Stimulated activated CD4-positive, alpha-beta T cell treated with anti-CD3 and anti-CD28 coated beads, Interleukin-15, amount 100 ng/mL, for 24 hours (primary cell): ENCODE results near the gene DYRK3.
"Not testable (repeated sequence)": the region's sequence is repeated elsewhere in the genome, so short reads cannot be mapped to it uniquely, and the experiment has no call there.

Experiments
- DNase-seq: peaks from one replicate; pipeline ENCODE4 v3.0.0-alpha.2; 2020

The DYRK3 gene

DNA sequence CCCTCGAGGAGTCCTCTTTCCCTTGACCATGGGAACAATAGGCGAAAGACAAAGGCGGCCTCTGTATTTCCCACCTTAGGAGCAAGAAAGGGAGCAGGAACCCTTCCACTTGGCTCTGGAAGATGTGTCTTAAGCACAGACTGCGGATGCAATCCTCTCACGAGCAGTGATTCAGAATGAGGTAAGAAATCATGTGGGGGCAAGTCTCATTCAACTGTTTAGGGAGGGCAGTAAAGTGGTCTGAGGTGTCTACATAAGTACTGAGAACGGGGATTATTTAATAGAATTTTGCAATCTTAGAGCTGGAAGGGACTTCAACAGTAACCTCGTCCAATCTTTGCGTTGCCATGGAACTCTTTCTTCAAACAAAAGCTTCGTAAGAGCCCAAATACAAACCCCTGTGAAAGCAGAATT is 1.6 kb upstream of the DYRK3 start:
- no peak for DNase-seq

GRCh38 chr1:206634365-206635079 is 814 bp upstream of the DYRK3 start:
- DNase-seq = peak; percentile 88

GRCh38 chr1:206635978-206636345 is 626 bp downstream of the DYRK3 start:
- peak; percentile 15 for DNase-seq

DNA sequence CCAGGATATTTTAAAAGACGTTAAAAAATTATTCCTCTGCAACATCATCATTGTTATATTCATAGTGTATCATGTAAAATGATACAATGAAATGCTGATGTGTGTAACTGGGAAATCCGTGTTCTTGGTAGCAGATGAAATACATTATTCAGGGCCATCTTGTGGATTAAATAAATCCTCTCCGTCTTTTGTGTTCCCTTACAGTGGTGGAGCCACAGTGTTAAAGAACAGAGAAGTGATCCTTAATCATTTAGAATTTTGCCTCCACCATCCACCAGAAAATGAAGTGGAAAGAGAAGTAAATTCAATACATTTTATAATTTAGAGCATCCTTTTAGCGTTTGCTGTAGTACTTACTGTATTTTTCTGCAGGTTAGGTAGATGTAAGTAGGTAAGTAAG is 1.3 kb downstream of the DYRK3 start:
- no peak for DNase-seq

GRCh38 chr1:206637605-206638004 is 2.3 kb downstream of the DYRK3 start:
- DNase-seq = no peak

- DNase-seq = not testable (repeated sequence)
Measured at GRCh38 chr1:206642074-206642473, 6.7 kb downstream of the DYRK3 start.

DNA sequence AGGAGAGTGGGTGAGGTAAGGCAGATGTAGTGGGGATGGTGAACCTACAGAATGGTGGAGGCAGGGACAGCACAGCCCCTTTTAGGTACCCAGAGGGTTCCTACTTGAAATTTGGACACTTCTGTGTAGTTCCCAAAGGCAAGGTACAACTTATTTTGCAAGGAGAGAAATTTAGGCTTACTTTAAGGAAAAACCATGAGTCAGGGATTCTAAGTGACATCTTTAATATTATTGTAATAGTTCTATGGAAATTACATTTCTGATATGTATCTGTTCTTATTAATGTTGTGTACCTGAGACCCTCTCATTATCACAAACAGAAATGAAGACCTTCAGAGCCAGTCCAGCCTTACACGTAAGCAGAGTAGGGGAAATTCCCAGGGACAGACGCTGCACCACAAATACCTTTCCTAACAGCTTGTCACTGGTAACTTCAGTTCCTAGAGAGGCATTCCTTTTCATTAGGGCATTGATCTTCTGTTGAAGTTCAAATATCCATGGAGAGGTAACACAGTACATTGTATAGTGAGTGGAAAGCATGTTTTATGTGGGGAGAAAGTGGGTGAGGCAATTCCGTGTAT is 7.9 kb downstream of the DYRK3 start:
- DNase-seq = no peak

DNA sequence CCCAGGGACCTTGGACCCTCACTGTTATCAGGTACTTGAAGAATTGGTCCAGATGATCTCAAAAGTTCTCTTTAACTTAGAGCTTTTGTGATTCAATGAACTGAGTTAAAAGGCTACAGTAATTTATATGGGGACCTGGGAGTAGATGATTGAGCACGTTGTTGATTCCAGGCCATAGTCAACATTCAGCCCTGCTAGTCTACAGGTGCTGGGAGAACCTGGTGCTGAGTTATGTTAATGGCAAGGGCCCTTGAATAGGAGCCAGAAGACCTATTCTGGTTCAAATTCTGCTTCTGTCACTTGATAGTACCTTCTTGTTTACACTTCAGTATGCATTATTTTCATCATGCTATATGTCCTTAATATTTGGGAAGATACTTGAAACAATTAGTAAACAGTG is 11.2 kb downstream of the DYRK3 start:
- no peak for DNase-seq

GRCh38 chr1:206647224-206647623 is 11.9 kb downstream of the DYRK3 start:
- DNase-seq = no peak

DNA sequence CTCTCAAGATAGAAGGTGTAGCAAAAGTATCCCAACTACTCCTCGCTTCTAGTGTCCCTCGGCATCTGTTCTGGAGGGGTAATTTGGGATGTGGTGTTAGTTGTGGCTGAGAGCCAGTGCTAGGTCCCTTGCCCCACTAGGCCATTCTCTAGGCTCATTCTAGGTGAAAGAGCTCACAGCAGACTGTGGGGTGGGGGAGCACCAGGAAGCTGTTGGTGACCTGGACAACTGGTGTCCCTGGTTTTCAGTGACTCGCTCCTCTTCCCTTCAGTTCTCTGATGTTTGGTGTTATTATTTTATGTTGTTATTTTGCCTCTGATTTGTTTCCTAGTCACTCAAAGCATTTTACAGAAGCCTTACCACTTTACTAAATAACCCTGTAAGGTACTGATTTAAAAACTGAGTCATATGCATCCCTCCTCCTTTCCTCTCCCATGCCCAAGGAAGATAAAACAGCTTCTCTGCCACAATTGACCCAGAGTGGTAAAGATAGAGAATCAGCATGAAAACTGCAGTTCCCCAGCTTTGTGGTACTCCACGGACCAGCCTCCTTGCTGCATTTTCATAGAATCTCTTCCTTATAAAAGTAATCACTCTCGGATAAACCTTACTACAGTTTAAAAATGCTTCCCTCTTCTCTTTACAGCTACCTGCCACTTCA is 14.1 kb downstream of the DYRK3 start:
- DNase-seq = no peak

DNA sequence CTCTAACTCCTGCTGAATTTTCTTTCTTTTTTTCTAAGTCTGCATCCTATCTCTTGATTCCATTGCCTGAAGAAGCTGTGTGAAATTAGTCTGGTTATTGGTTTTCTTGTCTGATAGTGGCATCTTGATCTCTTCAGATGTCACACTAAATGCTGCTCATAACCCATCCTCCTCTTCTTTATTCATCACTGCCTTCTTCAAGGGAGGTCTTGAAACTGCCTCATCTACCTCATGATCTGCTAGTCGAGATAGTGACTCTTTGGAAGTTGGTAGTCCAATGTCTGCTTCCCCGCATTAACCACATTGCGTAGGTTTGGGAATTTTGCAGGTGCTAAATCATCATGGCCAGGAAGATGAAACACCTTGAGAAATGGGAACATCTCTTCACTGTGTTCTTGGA is 15.7 kb downstream of the DYRK3 start:
- DNase-seq = no peak

DNA sequence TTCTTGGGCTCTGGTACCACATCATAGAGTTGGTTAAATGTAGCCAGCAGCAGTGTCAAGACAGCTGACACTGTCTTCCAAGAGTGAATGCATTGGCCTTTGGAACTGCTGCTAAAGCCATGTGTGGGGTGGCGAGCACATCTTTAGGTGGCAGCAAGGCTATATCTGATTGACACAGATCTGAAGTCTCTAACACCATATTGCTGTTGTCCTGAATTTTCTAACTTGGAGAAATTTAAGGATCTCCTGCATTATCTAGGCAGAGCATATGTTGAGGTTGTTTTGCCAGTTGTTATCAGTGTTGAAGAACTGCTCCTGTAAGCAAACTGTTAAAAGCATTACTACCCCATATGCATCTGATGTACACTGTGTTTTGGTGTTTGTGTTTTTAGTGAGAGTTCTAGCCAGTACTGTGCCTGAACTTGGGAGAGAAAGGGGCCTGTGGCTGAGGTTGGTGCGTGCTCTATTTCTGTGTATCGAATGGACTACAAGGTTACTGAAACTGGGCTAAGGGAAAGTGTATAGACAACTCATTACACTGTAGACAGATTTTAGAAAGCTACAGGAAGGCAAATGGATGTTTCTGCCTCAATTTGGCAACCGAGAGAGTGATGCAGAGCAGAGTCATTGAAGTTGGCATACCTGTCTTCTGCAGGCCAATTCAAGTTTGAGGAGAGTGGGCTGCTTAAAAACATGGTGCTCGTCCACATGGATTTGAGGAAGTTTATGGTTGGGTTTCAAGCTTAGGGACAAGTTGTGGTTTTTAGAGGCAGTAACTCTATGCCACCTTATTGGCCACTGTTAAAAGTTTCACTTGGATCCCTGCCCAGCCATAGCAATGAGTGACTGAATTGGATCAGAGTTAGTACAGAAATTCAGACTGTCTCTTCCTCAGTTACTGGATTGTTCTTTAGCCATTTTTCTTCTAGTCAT is 16.9 kb downstream of the DYRK3 start:
- DNase-seq = no peak

GRCh38 chr1:206653715-206654459 is 18.6 kb downstream of the DYRK3 start:
- no peak for DNase-seq

DNA sequence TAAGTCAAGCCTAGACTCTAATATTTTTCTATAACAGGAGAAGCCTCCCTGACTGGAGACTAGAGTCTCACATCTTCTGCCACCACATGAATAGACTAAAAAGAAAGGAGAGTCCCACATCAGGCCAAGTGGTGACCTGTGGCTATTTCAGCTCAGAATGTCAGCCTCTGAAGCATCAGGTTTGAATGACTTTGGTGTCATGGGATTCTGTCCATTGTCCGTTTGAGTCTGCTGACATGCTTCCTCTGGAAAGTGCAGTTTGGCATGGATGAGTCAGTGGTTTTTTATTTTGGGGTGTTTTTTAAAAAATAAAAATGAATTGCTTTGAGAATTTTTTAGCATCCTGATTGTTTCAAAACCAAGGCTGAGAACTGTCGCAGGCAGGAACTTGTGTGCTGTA is 19.5 kb downstream of the DYRK3 start:
- no peak for DNase-seq

- DNase-seq = no peak
Measured at GRCh38 chr1:206655471-206655882, 20.1 kb downstream of the DYRK3 start.

GRCh38 chr1:206656936-206657335 is 21.6 kb downstream of the DYRK3 start:
- no peak for DNase-seq

DNA sequence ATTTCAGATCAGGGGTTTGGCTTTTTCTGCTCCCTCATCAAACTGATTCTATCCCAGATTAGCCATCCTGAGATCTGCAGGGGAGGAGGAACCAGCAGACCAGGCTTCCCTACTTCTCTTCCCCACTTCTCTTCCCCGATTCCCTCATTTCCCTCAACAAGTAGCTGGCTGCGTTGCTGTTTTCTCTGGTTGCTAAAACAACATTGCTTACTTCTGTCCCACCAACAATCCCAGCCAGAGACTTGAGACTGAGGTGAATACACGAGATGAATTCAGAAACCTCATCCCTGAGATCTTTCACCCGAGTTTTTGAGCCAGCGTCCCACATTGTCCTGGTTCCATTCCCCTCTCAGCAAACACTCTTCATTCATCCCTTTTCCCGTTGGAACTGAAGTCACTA is 22.4 kb downstream of the DYRK3 start:
- no peak for DNase-seq

- peak; percentile 65 for DNase-seq
Measured at GRCh38 chr1:206658264-206658980, 23.1 kb downstream of the DYRK3 start.

GRCh38 chr1:206658981-206659273 is 23.6 kb downstream of the DYRK3 start:
- DNase-seq = no peak

- DNase-seq = no peak
Measured at GRCh38 chr1:206660136-206660535, 24.8 kb downstream of the DYRK3 start.

- no peak for DNase-seq
Measured at GRCh38 chr1:206661161-206661820, 26.0 kb downstream of the DYRK3 start.
